Measurements from ENCODE around the gene TBCD.

The TBCD gene

GRCh38 chr17:82872591-82873520 lies 121.0 kb downstream of the TBCD start:
- no peak for DNase-seq

GRCh38 chr17:82873521-82873920 lies 121.7 kb downstream of the TBCD start:
- no peak for DNase-seq

DNA sequence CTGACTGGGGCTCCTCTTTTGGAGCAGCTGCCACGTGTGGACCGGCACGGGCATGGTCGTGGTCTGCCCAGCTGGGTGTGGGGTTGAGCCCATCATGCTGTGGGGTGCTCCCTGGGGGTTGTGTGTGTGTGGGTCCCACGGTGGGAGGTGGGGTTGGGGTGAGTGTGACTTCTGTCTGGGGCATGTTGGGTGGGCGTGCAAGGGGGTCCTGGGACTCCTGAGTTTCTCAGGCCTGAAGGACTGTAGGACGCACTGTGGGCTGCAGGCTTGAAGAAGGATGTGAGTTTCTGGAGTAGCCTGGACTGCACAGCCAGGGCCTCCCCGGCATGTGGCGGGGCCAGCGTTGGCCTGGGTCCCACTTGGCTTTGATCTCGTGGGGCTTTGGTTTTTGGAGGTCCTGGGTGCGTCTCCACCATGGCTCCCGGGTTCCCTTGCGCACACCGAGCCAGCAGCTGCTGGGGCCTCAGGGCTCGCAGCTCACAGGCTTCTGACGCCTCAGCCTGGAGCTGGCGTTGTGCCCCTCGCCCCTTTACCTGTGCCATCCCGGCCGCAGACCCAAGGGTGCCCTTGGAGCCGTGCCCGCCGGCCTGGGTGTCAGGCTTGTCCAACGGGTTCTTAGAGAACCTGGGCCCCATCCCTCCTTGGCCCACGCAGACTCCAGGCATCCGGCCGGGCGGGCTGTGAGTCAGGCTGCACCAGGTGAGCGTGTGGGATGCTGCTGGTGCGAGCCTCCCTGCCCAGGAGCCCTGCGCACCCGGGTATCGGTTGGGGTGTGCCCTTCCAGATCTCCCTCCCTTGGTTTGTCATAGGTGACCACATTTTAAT lies 122.4 kb downstream of the TBCD start:
- no peak for DNase-seq

DNA sequence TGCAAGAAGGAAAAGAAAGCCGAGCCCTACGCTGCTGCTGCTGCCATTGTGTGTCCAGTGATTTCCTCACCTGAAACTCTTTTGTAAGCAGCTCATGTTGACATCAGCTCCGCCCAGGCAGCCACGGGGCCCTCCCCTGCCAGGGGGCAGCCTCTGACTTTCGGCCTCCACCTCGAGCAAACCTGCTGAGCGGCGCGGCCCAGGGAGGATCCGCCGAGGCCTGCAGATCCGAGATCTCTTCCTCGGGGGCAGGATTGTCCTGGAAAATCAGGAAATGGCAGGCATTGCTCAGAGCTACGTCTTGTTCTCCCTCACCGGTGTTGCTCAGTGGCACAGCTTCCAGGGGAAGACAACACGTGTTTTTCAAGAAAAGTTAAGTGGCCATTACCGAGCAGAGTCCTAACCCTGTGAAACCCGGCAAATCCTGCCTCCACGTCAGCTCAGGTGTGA lies 123.6 kb downstream of the TBCD start:
- DNase-seq, result peak; percentile 66

DNA sequence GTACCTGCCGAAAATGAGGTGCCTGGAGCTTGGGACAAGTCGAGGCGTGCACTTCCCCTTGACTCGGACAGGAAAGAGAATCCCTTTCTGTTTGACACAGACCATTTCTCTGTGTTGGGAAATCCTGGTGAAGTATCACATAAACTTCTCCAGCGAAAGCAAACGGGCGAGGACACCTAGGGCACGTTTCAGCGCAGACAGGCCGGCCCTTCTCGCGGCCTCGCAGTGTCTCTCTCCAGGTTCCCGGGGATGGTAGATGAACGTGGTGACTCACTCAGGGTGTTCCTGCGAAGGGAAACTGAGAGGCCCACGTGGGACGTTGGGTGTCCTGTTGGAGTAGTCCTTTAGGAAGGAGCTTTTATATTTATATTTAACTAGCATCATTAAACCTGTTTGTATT lies 124.3 kb downstream of the TBCD start:
- DNase-seq, result peak; percentile 62

- peak; percentile 62 for DNase-seq
These were observed 124.9 kb downstream of the TBCD start for GRCh38 chr17:82876602-82877379.

- no peak for DNase-seq
These were observed 126.7 kb downstream of the TBCD start for GRCh38 chr17:82878527-82878926.

DNA sequence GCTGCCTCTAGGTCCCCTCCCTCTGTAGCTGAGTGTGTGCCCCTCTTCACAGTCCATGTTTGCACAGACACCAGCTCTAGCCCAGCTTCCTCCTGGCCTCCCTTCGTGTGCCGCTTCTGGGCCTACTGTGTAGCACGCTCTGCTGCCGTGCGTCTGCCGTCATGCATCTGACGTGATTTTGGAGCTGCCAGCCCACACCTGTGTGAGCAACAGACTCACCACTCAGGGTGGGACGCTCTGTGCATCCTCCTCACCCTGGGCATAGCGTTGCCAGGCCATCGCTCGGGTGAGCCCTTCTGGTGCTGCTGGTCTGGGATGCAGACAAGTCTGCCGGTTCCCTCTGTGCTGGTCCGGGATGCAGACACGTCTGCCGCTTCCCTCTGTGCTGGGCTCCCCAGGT lies 127.4 kb downstream of the TBCD start:
- DNase-seq, result no peak

- DNase-seq, result no peak
These were observed 128.9 kb downstream of the TBCD start for GRCh38 chr17:82880620-82881323.

DNA sequence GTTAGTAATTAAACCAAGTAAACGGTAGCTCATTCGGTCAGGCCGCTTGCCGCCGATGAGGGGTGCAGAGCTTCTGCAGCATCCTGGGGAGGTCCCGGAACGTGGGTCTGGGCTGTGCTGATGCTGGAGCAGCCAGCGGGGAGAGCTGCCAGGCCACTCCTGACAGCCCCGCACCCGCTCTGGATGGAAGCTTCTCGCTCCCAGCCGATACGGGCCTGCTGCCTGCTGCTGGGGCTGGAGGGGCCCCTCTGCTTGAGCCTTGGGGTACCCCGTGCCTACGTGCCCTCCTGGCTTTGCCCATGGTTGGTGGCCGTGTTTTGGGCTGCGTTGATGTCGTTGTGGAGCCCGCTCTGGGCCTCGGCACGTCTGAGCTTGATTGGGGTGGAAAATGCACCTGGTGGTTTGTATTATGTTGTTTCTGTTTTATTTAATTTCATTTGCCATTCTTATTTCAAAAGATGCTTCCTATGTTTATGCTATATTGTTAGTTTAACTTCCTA lies 129.5 kb downstream of the TBCD start:
- no peak for DNase-seq

- no peak for DNase-seq
These were observed 130.2 kb downstream of the TBCD start for GRCh38 chr17:82881900-82882714.

GRCh38 chr17:82882715-82883418 lies 131.0 kb downstream of the TBCD start:
- peak; percentile 46 for DNase-seq

GRCh38 chr17:82883419-82884031 lies 131.7 kb downstream of the TBCD start:
- DNase-seq, result no peak

DNA sequence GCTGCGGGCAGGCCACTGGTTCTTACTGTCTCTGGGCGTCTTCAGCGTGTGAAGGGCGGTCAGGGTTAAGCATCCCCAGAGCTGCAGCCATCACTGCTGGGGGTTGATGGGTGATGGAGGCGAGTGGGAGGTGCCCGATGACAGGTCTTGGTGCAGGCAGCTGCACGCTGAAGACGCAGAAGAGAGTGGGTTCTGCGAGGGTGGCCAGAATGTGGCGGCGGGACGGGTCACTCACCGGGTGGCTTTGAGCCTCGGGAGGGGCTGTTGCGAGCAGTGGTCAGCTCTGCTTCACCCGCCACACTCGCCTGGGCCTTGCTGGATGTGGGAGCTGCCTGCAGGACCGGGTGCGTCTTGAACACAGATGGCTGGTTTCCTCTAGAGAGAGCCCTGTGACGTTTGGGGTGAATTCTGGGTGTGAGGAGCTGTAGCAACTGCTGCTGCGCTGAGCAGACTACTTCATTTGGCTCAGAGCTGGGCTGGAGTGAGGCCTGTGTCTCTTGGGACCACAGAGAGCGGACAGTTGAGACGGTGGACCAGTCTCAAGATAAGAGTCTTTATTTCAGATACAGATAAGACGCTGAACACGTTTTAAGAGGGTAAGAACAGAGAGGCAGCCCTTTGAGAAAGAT lies 132.6 kb downstream of the TBCD start:
- no peak for DNase-seq

DNA sequence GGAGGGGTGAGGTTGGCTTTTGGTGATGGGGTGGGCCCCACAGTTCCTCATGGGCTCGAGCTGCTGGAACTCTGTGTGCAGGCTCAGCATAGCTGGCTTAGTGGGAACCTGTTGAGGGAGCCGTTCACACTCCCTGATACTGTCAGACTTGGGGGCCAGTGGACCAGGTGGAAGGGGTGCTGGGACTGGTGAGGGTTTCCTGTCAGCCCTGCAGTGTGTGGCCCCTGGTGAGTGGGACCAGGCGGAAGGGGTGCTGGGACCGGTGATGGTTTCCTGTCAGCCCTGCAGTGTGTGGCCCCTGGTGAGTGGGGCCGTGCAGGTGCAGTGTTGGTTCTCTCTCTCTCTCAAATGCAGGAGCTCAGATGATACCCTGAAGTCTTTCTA lies 133.1 kb downstream of the TBCD start:
- no peak for DNase-seq

DNA sequence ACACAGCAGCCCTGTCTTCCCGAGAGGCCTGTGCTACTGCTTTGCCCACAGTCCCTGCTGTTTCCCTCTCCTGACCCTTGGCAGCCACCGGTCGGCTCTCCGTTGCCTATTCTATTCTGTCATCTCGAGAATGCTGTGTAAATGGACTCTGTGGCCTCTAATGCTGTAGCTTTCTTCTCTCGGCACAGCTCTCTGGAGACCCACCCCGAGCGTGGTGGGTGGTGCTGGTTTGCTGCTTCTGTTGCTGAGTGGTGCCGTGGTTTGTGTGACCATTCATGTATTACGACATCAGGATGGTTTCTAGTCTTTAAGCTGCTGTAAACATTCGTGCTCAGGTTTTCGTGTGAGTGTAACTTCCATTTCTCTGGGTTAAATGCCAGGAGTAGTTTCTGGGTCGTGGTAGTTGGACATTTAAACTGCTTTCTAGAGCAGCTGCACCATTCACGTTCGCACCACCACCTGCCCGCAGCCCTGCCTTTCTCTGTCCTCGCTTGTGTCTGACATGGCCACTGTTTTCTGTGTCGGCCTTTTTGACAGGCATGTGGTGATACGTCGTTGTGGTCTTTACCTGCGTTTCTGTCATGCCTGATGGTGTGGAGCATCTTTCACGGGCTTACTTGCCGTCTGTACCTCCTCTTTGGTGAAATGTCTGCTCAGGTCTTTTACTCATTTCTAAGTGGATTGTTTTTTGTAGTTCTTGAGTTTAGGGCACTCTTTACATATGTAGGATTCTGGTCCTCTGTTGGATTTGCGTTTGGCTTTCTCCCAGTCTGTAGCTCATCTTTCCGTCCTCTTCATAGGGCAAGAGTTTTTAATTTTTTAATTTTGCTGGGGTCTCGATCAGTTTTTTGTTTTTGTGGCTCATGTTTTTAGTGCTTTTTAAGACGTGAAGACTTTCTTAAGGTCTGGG lies 135.6 kb downstream of the TBCD start:
- DNase-seq, result no peak

DNA sequence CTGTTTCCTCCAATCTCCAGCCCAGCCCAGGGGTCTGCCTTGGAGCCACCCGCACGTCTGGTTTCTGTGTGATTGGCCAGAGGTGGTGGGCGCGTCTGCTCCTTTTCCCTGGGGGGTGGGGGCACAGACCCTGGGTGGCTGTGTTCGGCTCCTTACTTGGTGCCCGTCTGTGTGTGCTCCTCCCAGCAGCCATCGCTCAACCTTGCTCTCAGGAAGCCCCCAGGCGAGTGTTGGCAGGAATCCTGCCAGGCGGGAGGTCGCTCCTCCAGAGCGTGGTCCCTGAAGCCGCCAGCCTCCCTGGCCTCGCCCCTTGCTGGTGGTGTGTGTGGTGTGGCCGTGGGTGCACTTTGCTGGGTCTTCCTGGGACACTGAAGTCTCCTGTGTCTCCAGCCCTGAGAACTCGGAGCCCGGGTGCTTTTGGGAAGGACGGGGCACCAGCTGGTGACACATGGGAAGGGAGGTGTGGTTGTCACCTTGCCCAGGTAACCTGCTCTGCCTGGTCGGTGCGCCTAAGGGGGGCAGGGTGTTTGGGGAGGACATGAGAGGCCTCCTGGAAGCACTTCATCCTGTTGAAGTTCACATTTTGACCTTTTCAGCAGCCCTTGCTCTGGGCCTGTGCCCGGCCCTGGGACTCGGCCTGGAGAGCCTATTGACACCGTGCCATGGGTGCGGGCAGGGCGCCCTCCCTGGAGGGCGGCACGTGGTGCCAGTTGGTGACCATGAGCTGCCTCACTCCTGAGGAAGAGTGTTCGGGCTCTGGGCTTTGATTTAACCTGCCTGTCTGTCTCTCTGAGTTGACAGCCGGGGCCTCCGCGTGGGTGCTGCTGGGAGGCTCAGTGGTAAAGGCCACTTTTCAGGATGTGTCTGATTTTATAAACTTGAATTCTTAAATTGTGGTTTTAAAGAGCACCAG lies 137.0 kb downstream of the TBCD start:
- no peak for DNase-seq
